ENCODE data around the gene RXFP1. TPM values are rescaled to one million over a fixed set of nuclear protein-coding genes. Genes with fewer than 3 reads are reported as not detected.

Gene RXFP1
- total RNA-seq, 4 donors from 2014 or later, result 0.19 TPM; not detected in 3

GRCh38 chr4:158496030-158496741 lies 25.5 kb upstream of the RXFP1 start:
- TF ChIP-seq EP300 (IDR thresholded peaks at IDR 0.05) (no peak), POLR2AphosphoS5 (IDR thresholded peaks at IDR 0.05) (no peak), POLR2A (IDR thresholded peaks at IDR 0.05) (no peak)
- TF ChIP-seq, protein P1, sequence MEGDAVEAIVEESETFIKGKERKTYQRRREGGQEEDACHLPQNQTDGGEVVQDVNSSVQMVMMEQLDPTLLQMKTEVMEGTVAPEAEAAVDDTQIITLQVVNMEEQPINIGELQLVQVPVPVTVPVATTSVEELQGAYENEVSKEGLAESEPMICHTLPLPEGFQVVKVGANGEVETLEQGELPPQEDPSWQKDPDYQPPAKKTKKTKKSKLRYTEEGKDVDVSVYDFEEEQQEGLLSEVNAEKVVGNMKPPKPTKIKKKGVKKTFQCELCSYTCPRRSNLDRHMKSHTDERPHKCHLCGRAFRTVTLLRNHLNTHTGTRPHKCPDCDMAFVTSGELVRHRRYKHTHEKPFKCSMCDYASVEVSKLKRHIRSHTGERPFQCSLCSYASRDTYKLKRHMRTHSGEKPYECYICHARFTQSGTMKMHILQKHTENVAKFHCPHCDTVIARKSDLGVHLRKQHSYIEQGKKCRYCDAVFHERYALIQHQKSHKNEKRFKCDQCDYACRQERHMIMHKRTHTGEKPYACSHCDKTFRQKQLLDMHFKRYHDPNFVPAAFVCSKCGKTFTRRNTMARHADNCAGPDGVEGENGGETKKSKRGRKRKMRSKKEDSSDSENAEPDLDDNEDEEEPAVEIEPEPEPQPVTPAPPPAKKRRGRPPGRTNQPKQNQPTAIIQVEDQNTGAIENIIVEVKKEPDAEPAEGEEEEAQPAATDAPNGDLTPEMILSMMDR (IDR thresholded peaks at IDR 0.05), result no peak
- H3K27ac ChIP-seq, result no peak overlapping the region
- H3K9me3 ChIP-seq, result no peaks in the 10 kb centered on the region
- WGBS, result 30% methylated on average over 5 of the region's 5 CpGs
- no peak for DNase-seq (ENCODE audit: low spot score in 2 of 2)
- H3K4me1 ChIP-seq, result no peaks in the 10 kb centered on the region
- H3K36me3 ChIP-seq, result no peaks in the 10 kb centered on the region
- H3K27me3 ChIP-seq, result no peaks in the 10 kb centered on the region
- no peak overlapping the region for H3K4me3 ChIP-seq

DNA sequence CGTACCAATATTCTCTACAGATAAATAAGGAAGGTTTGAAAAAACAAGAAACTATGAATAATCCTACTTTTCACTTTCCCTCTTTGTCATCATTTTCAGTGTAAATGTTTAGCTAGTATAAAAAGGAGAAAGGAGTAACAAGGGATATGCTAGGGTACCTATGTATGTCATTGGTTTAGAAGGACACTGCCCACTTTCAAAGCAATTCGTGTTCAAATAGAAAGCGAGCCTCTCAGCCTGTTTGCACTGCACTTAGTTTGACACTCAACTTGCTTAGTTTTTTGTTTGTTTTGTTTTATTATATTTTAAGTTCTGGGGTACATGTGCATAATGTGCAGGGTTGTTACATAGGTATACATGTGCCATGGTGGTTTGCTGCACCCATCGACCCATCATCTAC lies 21.6 kb upstream of the RXFP1 start:
- WGBS, result 79% methylated on average over 4 of the region's 4 CpGs
- Histone ChIP-seq H3K27ac (no peak overlapping the region), H3K36me3 (no peaks in the 10 kb centered on the region), H3K4me3 (no peak overlapping the region), H3K27me3 (no peaks in the 10 kb centered on the region), H3K9me3 (no peaks in the 10 kb centered on the region), H3K4me1 (no peaks in the 10 kb centered on the region)
- no peak for DNase-seq (ENCODE audit: low spot score in 2 of 2)
- TF ChIP-seq, protein P1 (IDR thresholded peaks at IDR 0.05), result no peak
- TF ChIP-seq POLR2A (IDR thresholded peaks at IDR 0.05) (no peak), POLR2AphosphoS5 (IDR thresholded peaks at IDR 0.05) (no peak), EP300 (IDR thresholded peaks at IDR 0.05) (no peak)

DNA sequence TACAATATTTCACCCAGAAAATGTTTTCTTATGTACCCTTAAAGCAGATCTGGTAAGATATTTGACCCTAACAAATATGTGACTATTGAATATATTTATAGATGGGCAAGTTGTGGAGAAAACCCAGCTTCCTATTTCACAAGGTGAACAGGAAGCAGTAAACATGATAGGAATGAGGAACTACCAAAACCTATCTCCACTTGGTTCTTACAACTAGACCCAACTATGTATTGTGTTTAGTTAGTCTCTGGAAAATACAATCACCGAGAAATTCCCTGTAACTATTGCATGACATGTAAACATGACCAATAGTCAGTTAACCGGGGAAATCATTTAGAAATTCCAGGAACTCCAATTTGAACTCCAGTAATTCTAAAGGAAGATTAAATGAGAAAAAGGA lies 8.4 kb upstream of the RXFP1 start:
- no peak for TF ChIP-seq POLR2A (IDR thresholded peaks at IDR 0.05)
- TF ChIP-seq, protein P1 (IDR thresholded peaks at IDR 0.05), result no peak
- no peak for TF ChIP-seq EP300 (IDR thresholded peaks at IDR 0.05)
- TF ChIP-seq POLR2AphosphoS5 (IDR thresholded peaks at IDR 0.05), result no peak
- Histone ChIP-seq H3K27ac (no peak overlapping the region), H3K4me1 (no peaks in the 10 kb centered on the region), H3K36me3 (no peaks in the 10 kb centered on the region), H3K27me3 (no peaks in the 10 kb centered on the region), H3K4me3 (no peak overlapping the region), H3K9me3 (no peaks in the 10 kb centered on the region)
- DNase-seq (ENCODE audit: low spot score in 2 of 2), result no peak
- 81% methylated on average over 2 of the region's 2 CpGs for WGBS

GRCh38 chr4:158519226-158519625 lies 2.5 kb upstream of the RXFP1 start:
- TF ChIP-seq EP300 (IDR thresholded peaks at IDR 0.05) (no peak), POLR2AphosphoS5 (IDR thresholded peaks at IDR 0.05) (no peak), POLR2A (IDR thresholded peaks at IDR 0.05) (no peak)
- TF ChIP-seq, protein P1 (IDR thresholded peaks at IDR 0.05), result no peak
- no peaks in the 10 kb centered on the region for H3K4me1 ChIP-seq
- H3K36me3 ChIP-seq, result no peaks in the 10 kb centered on the region
- H3K4me3 ChIP-seq, result no peak overlapping the region
- H3K27me3 ChIP-seq, result no peaks in the 10 kb centered on the region
- WGBS, result 70% methylated on average over 7 of the region's 7 CpGs
- H3K9me3 ChIP-seq, result no peaks in the 10 kb centered on the region
- DNase-seq (ENCODE audit: low spot score in 2 of 2), result no peak
- no peak overlapping the region for H3K27ac ChIP-seq

DNA sequence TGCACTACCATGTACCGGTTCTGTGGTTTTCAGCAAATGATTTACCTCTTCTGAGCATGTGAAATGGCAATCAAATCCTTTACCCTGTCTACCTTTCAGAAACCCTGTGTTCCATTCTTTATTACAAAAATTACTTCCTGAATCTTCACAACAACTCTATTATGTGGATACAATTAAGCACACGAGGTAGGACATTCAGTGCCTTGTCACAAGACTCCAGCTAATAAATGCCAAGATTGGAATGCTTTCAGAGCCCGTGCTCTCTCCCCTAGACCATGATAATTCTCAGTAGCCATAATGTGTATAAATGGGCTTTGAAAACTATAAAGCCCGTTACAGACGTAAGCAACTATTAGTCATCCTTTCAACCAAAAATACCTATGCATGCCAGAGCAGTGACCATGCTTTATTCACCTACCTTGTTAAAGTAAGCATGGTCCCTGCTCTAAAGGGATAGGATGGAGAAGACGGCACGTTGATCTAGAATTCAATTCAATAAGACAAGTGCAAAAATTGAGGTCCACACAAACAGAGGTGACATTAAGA lies 2.4 kb downstream of the RXFP1 start:
- H3K27me3 ChIP-seq, result no peaks in the 10 kb centered on the region
- TF ChIP-seq POLR2AphosphoS5 (IDR thresholded peaks at IDR 0.05) (no peak), POLR2A (IDR thresholded peaks at IDR 0.05) (no peak), EP300 (IDR thresholded peaks at IDR 0.05) (no peak)
- TF ChIP-seq, protein P1 (IDR thresholded peaks at IDR 0.05), result no peak
- no peaks in the 10 kb centered on the region for H3K9me3 ChIP-seq
- DNase-seq (ENCODE audit: low spot score in 2 of 2), result no peak
- H3K4me3 ChIP-seq, result no peak overlapping the region
- WGBS, result 75% methylated on average over 7 of the region's 7 CpGs
- H3K4me1 ChIP-seq, result no peaks in the 10 kb centered on the region
- no peak overlapping the region for H3K27ac ChIP-seq
- H3K36me3 ChIP-seq, result no peaks in the 10 kb centered on the region

Measured in suprapubic skin (tissue), 4 donors.